Stomach smooth muscle (tissue), 2 donors: ENCODE measurements around the gene UBE2E2.

Source experiments
- H3K27ac ChIP-seq: one replicate; pipeline ENCODE4 v1.7.0; 2013; ENCODE audit warnings: mild to moderate bottlenecking, low read length, inconsistent platforms
- H3K27me3 ChIP-seq, 2 donors: one replicate each; pipeline ENCODE4 v1.7.0; 2013; ENCODE audit warnings: low read length in 2 of 2; ENCODE audit not compliant: insufficient read depth in 2 of 2, control insufficient read depth in 1 of 2
- H3K36me3 ChIP-seq, 2 donors: one replicate each; pipeline ENCODE4 v1.7.0; 2013; ENCODE audit warnings: low read length in 2 of 2; ENCODE audit not compliant: control insufficient read depth in 2 of 2, insufficient read depth in 2 of 2
- H3K4me1 ChIP-seq: one replicate; pipeline ENCODE4 v1.7.0; 2013; ENCODE audit warnings: low read length; ENCODE audit not compliant: control insufficient read depth, insufficient read depth
- H3K4me3 ChIP-seq, 2 donors: one replicate each; pipeline ENCODE4 v1.7.0; 2013; ENCODE audit warnings: low read length in 2 of 2
- H3K9ac ChIP-seq, 2 donors: one replicate each; pipeline ENCODE4 v1.7.0; 2013; ENCODE audit warnings: low read length in 2 of 2, mild to moderate bottlenecking in 1 of 2
- H3K9me3 ChIP-seq, 2 donors: one replicate each; pipeline ENCODE4 v1.7.0; 2013; ENCODE audit warnings: low read length in 2 of 2; ENCODE audit not compliant: control insufficient read depth in 2 of 2
- donor health status: healthy.
- donor health status: Pancreatic carcinoma.

UBE2E2 gene

DNA sequence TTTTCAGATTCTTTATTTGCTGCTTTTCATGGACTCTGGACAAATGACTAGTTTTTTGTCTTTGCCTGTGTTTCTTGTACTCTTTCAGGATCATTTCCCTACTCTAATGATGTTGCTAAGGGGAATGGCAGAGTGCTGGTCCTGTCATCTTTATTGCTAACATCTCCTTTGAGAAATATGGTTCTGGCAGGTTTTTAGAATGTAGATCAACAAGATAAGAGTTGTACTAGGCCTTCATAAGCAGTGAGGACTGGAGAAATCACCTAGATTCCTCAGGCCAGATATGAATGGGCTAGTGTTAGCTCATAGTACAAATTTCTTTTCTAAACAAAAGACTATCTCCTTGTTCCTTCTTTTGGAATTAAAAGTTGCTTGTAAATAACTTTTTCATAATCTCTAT, 156.0 kb downstream of the UBE2E2 start:
- H3K36me3 ChIP-seq = no peaks in the 10 kb centered on the region
- no peaks in the 10 kb centered on the region for H3K27me3 ChIP-seq
- H3K9me3 ChIP-seq = no peaks in the 10 kb centered on the region
- H3K4me3 ChIP-seq = no peak overlapping the region
- H3K4me1 ChIP-seq = no peaks in the 10 kb centered on the region
- no peak overlapping the region for H3K27ac ChIP-seq
- no peak overlapping the region for H3K9ac ChIP-seq

DNA sequence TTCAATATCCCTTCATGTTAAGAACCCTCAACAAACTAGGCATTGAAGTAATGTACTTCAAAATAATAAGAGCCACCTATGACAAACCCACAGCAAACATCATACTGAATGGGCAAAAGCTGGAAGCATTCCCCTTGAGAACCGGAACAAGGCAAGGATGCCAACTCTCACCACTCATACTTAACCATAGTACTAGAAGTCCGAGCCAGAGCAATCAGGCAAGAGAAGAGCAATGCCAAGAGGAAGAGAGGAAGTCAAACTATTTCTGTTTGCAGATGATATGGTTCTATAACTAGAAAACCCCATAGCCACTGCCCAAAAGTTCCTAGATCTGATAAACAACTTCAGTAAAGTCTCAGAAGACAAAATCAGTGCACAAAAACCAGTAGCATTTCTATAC, 161.9 kb downstream of the UBE2E2 start:
- no peak overlapping the region for H3K4me3 ChIP-seq
- H3K9me3 ChIP-seq = peaks cover 0 to 3% of the 10 kb centered on the region in 2 donors
- H3K9ac ChIP-seq = no peak overlapping the region
- H3K4me1 ChIP-seq = no peaks in the 10 kb centered on the region
- H3K36me3 ChIP-seq = no peaks in the 10 kb centered on the region
- no peaks in the 10 kb centered on the region for H3K27me3 ChIP-seq
- H3K27ac ChIP-seq = no peak overlapping the region

DNA sequence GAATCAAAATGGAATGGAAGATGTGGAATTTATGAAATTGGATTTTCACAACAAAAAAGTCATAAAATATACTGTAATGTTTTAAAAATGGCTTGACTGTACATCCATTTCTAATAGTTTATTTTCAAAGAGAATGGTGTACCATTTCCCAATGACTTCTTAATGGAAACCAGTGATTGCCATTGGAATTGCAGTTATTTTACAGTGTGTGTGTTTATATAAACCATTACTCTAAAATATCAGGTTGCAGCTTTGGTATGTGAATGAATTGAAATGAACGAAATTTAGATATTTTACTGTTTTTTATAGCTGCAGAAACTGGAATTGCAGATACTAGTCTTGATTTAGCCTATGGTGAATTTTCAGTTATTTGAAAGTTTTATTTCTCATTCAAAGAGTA, 165.6 kb downstream of the UBE2E2 start:
- Histone ChIP-seq H3K9ac (no peak overlapping the region), H3K27me3 (no peaks in the 10 kb centered on the region), H3K36me3 (no peaks in the 10 kb centered on the region), H3K4me1 (no peaks in the 10 kb centered on the region), H3K9me3 (peaks cover 0 to 3% of the 10 kb centered on the region in 2 donors), H3K4me3 (no peak overlapping the region), H3K27ac (no peak overlapping the region)

DNA sequence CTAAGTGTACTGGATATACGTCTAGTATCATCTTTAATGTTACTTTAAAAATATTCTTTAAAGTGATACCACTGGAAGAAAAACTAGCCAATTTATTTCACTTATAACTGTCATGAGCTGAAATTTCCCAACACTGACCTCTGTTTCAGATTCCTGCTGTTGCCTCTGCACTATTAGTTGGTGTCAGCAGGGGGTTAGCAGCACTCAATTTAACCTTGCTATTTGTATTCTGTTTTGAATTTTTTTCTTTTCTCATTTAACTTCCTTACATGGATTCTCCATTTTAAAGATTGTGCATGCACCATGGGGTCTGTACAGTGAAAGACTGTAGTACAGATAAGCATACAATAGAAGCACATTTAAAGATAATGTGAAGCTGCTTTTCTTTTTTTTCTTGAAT, 169.2 kb downstream of the UBE2E2 start:
- no peak overlapping the region for H3K9ac ChIP-seq
- H3K27me3 ChIP-seq = no peaks in the 10 kb centered on the region
- H3K9me3 ChIP-seq = no peaks in the 10 kb centered on the region
- no peak overlapping the region for H3K27ac ChIP-seq
- no peaks in the 10 kb centered on the region for H3K36me3 ChIP-seq
- no peaks in the 10 kb centered on the region for H3K4me1 ChIP-seq
- no peak overlapping the region for H3K4me3 ChIP-seq

DNA sequence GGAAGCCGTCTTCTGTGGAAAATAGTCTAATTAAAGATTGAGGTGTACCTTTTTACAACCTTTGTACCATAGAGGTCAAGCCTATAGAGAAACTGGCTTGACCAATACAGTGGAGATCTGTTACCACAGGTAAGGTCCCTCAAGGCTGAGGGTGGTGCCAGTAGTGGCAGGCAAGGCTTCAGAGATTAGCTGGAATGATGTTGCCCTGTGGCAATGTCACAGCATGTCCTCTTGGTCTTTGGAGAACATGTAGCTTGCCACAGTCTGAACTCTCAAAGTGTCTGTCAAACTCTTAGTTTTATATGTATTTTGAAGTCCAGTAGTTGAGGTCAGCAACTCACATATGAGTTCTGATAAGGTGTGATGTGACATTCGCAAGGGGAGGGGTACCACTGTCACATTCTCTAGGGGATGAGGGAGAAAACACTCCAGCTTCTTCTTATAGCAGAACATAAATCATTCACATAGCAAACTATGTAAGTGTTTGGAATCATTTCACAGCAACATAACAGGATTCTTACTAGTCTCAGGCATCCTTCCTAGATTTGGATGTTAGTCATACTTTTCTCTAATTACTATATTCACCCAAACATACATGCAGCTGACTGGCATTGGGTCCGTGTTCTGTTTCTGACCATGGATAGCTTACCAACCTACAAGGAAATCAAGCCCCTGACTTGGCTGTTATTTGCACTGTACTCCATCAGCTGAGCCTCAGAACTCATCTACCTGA, 173.6 kb downstream of the UBE2E2 start:
- Histone ChIP-seq H3K9me3 (no peaks in the 10 kb centered on the region), H3K36me3 (no peaks in the 10 kb centered on the region), H3K4me3 (no peak overlapping the region), H3K9ac (no peak overlapping the region), H3K4me1 (no peaks in the 10 kb centered on the region), H3K27ac (no peak overlapping the region), H3K27me3 (no peaks in the 10 kb centered on the region)

DNA sequence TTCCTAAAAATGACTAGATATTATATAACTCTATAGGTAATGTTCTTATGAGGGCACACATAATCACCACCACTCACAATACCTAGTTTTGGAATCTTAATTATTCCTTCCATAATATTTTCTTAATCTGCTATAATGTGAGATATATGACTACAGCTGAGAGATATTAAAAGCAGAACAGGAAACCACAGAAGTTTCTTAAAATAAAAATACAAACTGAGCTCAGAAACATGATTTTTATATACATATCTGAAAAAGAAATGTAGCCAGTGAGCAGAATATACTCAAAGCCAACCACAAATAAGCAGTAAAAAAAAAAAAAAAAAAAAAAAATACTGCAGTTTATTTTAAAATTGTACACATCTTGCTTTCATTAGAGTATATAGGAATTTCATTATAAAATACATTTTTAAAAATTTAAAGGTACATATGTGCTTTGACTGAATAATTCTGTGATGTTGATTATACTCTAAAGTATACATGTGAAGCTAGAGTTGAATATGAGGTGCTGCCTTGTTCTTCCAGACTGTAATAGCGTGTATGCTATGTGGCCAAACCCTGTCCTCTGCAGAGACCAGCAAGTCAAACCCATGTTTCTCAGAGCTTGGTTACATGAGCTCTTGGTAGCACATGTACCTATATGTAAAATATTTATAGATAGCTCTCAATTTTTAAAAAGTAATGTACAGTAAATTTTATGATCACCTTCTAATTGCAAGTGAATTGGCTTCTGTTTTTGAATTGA, 175.0 kb downstream of the UBE2E2 start:
- Histone ChIP-seq H3K4me1 (no peaks in the 10 kb centered on the region), H3K27ac (no peak overlapping the region), H3K9ac (no peak overlapping the region), H3K36me3 (no peaks in the 10 kb centered on the region), H3K9me3 (no peaks in the 10 kb centered on the region), H3K4me3 (no peak overlapping the region), H3K27me3 (no peaks in the 10 kb centered on the region)

DNA sequence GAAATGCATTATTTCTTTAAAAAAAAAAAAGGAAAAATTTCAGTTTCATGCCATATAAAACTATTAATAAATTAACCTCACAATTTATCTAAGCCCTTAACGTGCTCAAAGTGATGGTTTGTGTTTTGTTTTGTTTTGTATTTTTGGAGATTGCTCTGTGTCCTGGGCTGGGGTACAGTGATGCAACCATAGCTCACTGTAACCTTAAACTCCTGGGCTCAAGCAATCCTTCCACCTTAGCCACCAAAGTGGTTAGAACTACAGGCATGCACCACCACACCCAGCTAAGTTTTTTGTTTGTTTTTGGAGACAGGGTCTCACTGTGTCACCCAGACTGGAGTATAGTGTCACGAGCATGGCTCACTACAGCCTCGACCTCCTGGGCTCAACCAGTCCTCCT, 180.7 kb downstream of the UBE2E2 start:
- Histone ChIP-seq H3K9me3 (no peaks in the 10 kb centered on the region), H3K36me3 (no peaks in the 10 kb centered on the region), H3K27me3 (no peaks in the 10 kb centered on the region), H3K4me3 (no peak overlapping the region), H3K27ac (no peak overlapping the region), H3K4me1 (no peaks in the 10 kb centered on the region), H3K9ac (no peak overlapping the region)

DNA sequence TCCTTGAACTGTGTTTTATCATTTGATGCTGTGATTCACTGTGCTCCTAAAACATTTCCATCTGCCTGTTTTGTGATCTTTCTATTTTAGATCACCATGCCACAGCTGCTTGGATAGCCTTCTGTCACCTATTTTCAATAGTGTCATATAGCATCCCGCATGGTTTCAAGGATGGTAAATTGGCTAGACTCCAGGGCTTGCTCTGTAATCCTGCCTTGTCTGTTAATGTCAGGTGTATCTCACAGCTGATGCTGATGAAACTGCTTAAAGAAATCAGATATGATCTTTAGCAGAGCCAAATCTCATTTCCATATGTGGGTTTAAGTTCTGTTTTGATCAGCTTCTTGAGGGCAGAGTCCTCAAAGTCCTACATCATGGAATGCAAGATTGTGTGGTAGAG, 182.2 kb downstream of the UBE2E2 start:
- Histone ChIP-seq H3K9ac (no peak overlapping the region), H3K4me3 (no peak overlapping the region), H3K9me3 (no peaks in the 10 kb centered on the region), H3K4me1 (no peaks in the 10 kb centered on the region), H3K27ac (no peak overlapping the region), H3K27me3 (no peaks in the 10 kb centered on the region), H3K36me3 (no peaks in the 10 kb centered on the region)

DNA sequence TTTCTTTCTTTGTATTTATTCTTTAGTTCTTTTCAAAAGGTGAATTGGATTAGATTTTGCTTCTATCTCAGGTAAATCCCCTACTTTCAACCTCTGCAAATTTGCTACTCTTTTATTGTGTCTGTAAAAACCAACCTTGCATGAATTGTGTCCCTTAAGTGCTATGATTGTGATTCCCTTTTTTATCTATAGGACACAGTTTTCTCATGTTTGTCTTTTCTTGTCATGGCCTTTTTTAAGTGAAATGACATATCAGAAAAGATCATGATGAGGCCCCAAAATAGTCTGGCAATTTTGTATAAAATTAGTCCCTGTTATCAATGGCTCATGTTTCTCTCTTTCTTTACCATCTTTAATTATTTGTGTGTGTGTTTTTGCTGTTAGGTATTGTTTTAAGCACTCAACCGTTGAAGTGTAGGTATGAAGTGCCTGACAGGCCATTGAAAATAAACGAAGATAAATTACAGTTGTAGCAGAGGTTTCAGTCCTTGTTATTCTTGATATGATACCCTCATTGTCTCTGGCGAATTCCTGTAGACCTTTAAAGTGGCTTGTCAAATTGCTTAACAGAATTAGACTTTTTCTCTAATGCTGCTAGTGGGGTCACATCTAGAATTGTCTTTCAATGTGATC, 184.3 kb downstream of the UBE2E2 start:
- Histone ChIP-seq H3K4me1 (no peaks in the 10 kb centered on the region), H3K4me3 (no peak overlapping the region), H3K9ac (no peak overlapping the region), H3K27ac (no peak overlapping the region), H3K27me3 (no peaks in the 10 kb centered on the region), H3K36me3 (no peaks in the 10 kb centered on the region), H3K9me3 (no peaks in the 10 kb centered on the region)

DNA sequence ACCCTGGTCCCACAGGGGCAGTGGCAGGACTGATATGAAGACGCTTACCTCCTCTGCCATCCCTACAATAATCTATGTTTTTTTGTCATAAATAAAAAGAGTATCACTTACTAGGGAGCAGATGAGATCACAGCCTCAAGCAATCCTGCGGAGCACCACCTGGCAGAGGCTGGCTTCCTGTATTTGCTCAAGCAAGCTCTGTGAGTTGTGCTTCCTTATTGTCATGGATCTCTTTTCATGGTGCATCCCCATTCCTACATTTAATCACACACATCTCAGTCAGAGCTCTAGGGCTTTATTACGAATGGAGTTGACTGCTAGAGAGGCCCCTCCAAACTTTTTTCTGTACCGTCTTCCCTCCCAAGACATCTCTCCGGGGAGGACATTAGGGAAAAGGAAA, 186.0 kb downstream of the UBE2E2 start:
- H3K4me3 ChIP-seq = no peak overlapping the region

DNA sequence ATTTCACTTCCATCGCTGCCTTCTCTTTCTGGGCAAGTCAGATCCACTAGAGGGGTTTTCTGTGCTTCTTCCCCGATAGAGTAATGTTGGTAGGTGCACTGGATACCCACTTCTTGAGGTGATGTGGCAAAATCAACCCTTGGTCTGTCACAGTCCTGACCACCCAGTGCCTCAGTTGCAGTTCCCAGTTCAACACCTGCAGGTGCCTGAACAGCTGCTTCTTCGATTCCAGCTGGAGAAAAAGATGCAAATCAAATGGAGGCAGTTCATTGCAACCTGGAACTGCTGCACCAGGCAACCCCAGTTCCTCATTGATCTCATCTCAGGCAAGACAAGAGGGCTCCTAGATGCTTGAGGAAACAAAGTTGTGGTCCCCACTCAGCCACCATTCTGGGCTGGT, 186.6 kb downstream of the UBE2E2 start:
- Histone ChIP-seq H3K9me3 (no peaks in the 10 kb centered on the region), H3K4me1 (no peaks in the 10 kb centered on the region), H3K27ac (no peak overlapping the region), H3K27me3 (no peaks in the 10 kb centered on the region), H3K36me3 (no peaks in the 10 kb centered on the region), H3K9ac (no peak overlapping the region), H3K4me3 (no peak overlapping the region)

More for the DNA sequence above, 186.0 kb downstream of the UBE2E2 start:
- H3K27me3 ChIP-seq = no peaks in the 10 kb centered on the region
- H3K9ac ChIP-seq = no peak overlapping the region
- H3K27ac ChIP-seq = no peak overlapping the region
- no peaks in the 10 kb centered on the region for H3K4me1 ChIP-seq
- H3K9me3 ChIP-seq = no peaks in the 10 kb centered on the region
- H3K36me3 ChIP-seq = no peaks in the 10 kb centered on the region
